ENCODE measurements around the gene STX8. TPM values are rescaled to one million over a fixed set of nuclear protein-coding genes. Genes with fewer than 3 reads are reported as not detected.
"Not testable (repeated sequence)": the region's sequence is repeated elsewhere in the genome, so short reads cannot be mapped to it uniquely, and the experiment has no call there.

Gene STX8
- total RNA-seq, 2 donors from 2014 or later: 46.6 to 72.4 TPM

DNA sequence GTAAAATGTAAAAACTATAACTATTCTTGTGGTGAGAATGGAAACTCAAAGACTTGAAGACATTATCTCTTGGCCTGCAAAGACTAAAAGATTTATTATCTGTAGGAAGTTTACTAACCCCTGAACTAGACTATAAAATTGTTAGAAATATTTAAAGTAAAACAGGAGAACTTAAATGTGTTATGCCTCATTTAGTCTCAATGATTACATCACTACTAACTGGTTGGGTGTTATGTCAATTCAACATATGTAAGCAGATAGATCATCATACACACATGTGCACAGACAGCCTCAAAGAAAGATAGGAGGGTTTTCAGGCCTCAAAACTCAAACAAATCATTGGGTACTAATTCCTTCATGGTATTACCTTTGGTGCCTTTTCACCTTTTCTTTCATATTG is 7.6 kb downstream of the STX8 start:
- DNase-seq (ENCODE audit: low spot score): no peak
- no peak for TF ChIP-seq POLR2AphosphoS5 (IDR thresholded peaks at IDR 0.05)
- TF ChIP-seq, protein P1, sequence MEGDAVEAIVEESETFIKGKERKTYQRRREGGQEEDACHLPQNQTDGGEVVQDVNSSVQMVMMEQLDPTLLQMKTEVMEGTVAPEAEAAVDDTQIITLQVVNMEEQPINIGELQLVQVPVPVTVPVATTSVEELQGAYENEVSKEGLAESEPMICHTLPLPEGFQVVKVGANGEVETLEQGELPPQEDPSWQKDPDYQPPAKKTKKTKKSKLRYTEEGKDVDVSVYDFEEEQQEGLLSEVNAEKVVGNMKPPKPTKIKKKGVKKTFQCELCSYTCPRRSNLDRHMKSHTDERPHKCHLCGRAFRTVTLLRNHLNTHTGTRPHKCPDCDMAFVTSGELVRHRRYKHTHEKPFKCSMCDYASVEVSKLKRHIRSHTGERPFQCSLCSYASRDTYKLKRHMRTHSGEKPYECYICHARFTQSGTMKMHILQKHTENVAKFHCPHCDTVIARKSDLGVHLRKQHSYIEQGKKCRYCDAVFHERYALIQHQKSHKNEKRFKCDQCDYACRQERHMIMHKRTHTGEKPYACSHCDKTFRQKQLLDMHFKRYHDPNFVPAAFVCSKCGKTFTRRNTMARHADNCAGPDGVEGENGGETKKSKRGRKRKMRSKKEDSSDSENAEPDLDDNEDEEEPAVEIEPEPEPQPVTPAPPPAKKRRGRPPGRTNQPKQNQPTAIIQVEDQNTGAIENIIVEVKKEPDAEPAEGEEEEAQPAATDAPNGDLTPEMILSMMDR (IDR thresholded peaks at IDR 0.05): no peak
- no peak for TF ChIP-seq POLR2A (IDR thresholded peaks at IDR 0.05)
- H3K36me3 ChIP-seq: no peaks in the 10 kb centered on the region
- H3K27ac ChIP-seq: no peak overlapping the region
- intact Hi-C loops (cut with DNase I): no loop called here
- no peaks in the 10 kb centered on the region for H3K27me3 ChIP-seq (replicated peaks; ENCODE audit: insufficient read depth)
- no peaks in the 10 kb centered on the region for H3K4me1 ChIP-seq (replicated peaks)
- H3K9me3 ChIP-seq: no peaks in the 10 kb centered on the region
- no peak overlapping the region for H3K4me3 ChIP-seq

DNA sequence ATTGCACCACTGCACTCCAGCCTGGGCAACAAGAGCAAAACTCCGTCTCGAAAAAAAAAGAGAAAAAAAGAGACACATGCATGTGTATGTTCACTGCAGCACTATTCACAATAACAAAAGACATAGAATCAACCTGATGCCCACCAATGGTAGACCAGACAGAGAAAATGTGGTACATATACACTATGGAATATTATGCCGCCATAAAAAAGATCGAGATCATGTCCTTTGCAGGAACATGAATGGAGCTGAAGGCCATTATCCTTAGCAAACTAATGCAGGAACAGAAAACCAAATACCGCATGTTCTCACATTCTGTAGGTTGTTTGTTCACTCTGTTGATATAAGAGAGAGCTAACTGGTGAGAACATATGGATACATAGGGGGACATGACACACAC is 8.9 kb downstream of the STX8 start:
- H3K27me3 ChIP-seq (replicated peaks; ENCODE audit: insufficient read depth); H3K9me3 ChIP-seq; H3K36me3 ChIP-seq; H3K4me1 ChIP-seq (replicated peaks); intact Hi-C loops (cut with DNase I); DNase-seq (ENCODE audit: low spot score); H3K27ac ChIP-seq; H3K4me3 ChIP-seq: not testable (repeated sequence)
- 87% methylated on average over 5 of the region's 5 CpGs for WGBS

DNA sequence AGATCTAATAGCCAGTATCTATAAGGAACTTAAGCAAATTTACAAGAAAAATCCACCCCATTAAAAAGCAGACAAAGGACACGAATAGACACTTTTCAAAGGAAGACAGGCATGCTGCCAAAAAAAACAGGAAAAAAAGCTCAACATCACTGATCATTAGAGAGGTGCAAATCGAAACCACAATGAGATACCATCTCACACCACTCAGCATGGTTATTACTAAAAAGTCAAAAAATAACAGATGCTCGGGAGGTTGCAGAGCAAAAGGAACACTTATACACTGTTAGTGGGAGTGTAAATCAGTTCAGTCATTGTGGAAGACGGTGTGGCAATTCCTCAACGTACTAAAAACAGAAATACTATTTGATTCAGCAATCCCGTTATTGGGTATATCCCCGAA is 9.6 kb downstream of the STX8 start:
- Histone ChIP-seq H3K9me3 (no peaks in the 10 kb centered on the region), H3K4me3 (no peak overlapping the region), H3K4me1 (replicated peaks) (no peaks in the 10 kb centered on the region), H3K27ac (no peak overlapping the region), H3K27me3 (replicated peaks; ENCODE audit: insufficient read depth) (no peaks in the 10 kb centered on the region), H3K36me3 (no peaks in the 10 kb centered on the region)
- intact Hi-C loops (cut with DNase I): no loop called here
- 24% methylated on average over 7 of the region's 7 CpGs for WGBS
- DNase-seq (ENCODE audit: low spot score): no peak
- TF ChIP-seq POLR2A (IDR thresholded peaks at IDR 0.05) (no peak), POLR2AphosphoS5 (IDR thresholded peaks at IDR 0.05) (no peak)
- TF ChIP-seq, protein P1 (IDR thresholded peaks at IDR 0.05): no peak

DNA sequence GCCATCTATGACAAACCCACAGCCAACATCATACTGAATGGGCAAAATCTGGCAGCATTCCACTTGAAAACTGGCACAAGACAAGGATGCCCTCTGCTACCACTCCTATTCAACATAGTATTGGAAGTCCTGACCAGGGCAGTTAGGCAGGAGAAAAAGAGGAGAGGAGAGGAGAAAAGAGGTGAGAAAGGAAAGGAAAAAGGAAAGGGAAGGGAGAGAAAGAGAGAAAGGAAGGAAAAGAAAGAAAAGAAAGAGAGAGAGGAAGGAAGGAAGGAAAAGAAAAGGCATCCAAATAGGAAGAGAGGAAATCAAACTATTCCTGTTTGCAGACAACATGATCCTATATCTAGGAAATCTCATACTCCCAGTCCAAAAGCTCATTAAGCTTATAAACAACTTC is 11.5 kb downstream of the STX8 start:
- no peak overlapping the region for H3K4me3 ChIP-seq
- H3K9me3 ChIP-seq: no peaks in the 10 kb centered on the region
- H3K4me1 ChIP-seq (replicated peaks): no peaks in the 10 kb centered on the region
- no peak for DNase-seq (ENCODE audit: low spot score)
- H3K27ac ChIP-seq: no peak overlapping the region
- TF ChIP-seq POLR2A (IDR thresholded peaks at IDR 0.05) (no peak), POLR2AphosphoS5 (IDR thresholded peaks at IDR 0.05) (no peak)
- TF ChIP-seq, protein P1 (IDR thresholded peaks at IDR 0.05): no peak
- H3K27me3 ChIP-seq (replicated peaks; ENCODE audit: insufficient read depth): no peaks in the 10 kb centered on the region
- intact Hi-C loops (cut with DNase I): no loop called here
- H3K36me3 ChIP-seq: no peaks in the 10 kb centered on the region

DNA sequence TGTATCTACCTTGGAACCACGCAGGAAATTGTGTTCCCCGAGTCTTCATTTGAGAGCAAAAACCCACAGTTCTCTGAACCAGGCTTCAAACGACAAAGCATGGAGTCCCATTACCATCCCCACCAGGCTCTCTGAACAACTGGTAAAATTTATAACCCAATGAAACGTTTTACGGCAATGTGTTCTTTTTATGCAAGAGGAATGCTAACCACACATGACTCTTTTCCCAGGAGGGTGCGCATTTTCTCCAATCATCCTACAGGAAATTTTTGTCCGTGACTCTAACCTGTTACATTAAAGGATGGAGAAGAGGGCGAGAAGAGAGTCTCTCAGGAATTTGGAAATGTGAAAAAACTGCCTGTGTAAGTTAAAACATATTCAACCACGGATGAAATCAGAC is 17.8 kb downstream of the STX8 start:
- DNase-seq (ENCODE audit: low spot score): no peak
- H3K9me3 ChIP-seq: no peaks in the 10 kb centered on the region
- TF ChIP-seq POLR2AphosphoS5 (IDR thresholded peaks at IDR 0.05) (no peak), POLR2A (IDR thresholded peaks at IDR 0.05) (no peak)
- TF ChIP-seq, protein P1 (IDR thresholded peaks at IDR 0.05): no peak
- H3K4me1 ChIP-seq (replicated peaks): no peaks in the 10 kb centered on the region
- no peaks in the 10 kb centered on the region for H3K36me3 ChIP-seq
- no peak overlapping the region for H3K27ac ChIP-seq
- WGBS: 58% methylated on average over 9 of the region's 9 CpGs
- H3K27me3 ChIP-seq (replicated peaks; ENCODE audit: insufficient read depth): no peaks in the 10 kb centered on the region
- intact Hi-C loops (cut with DNase I): no loop called here
- no peak overlapping the region for H3K4me3 ChIP-seq

Data from prostate gland (tissue), 2 donors.